HG03342 (cell line): ENCODE measurements around the gene HSD17B2.

Source experiments
- ATAC-seq: cut with Tn5 transposase; IDR thresholded peaks from one replicate; pipeline ENCODE4 v1.9.1; 2021; ENCODE audit warnings: mild to moderate bottlenecking, moderate library complexity; ENCODE audit not compliant: unreplicated experiment

HSD17B2 gene

GRCh38 chr16:82017911-82018568, 17.0 kb upstream of the HSD17B2 start:
- ATAC-seq: no peak

DNA sequence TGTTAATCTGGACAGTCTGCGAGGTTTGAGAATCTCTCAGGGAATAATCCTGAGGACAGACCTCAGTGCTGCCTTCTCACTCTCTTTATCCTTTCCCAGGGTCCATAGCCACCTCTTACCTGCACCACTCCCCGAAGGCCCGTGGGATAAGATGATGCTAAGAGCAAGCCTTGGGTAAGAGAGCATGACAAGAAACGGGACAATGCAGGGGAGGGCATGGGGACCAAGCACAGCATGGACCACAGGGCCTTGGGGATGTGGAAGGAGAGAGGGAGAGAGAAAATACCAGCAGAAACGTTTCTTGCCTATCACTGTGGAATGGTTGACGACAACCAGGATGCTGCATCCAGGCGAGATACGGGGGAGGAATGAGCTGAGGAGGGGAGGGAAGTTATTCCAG, 15.5 kb upstream of the HSD17B2 start:
- no peak for ATAC-seq

DNA sequence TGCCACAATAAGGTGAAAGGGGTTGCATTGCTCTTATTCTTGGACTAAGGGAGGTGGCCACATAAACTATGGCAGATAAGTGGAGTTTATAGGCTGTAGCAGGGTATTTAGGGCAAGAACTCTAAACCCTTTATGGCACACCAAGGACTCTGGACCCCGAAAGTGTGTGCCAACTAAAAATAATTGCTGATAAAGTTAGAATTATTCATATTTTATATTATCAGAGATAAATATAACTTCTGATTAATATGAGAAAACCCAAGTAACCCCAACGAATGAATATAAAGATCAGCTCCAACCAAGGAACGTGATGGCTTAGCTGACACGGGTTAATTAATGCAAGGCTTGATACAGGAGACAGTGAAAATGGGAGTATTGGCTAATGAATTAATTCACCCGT, 15.0 kb upstream of the HSD17B2 start:
- no peak for ATAC-seq

- ATAC-seq: no peak
These were observed 11.8 kb upstream of the HSD17B2 start for GRCh38 chr16:82023206-82023605.

- no peak for ATAC-seq
These were observed 10.7 kb upstream of the HSD17B2 start for GRCh38 chr16:82024316-82024715.

DNA sequence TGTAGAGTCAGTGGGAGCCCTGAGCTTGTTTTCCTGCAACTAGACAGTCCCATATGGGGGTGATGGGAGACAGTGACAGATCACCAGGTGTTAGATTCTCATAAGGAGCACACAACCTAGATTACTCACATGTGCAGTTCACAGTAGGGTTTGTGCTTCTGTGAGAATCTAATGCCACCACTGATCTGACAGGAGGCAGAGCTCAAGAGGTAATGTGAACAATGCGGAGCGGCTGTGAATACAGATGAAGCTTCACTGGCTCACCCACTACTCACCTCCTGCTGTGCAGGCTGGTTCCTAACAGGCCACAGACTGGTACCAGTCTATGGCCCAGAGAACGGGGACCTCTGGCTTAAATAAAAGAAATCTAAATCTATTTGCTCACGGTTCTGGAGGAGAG, 10.2 kb upstream of the HSD17B2 start:
- no peak for ATAC-seq

- no peak for ATAC-seq
These were observed 7.4 kb upstream of the HSD17B2 start for GRCh38 chr16:82027629-82028064.

DNA sequence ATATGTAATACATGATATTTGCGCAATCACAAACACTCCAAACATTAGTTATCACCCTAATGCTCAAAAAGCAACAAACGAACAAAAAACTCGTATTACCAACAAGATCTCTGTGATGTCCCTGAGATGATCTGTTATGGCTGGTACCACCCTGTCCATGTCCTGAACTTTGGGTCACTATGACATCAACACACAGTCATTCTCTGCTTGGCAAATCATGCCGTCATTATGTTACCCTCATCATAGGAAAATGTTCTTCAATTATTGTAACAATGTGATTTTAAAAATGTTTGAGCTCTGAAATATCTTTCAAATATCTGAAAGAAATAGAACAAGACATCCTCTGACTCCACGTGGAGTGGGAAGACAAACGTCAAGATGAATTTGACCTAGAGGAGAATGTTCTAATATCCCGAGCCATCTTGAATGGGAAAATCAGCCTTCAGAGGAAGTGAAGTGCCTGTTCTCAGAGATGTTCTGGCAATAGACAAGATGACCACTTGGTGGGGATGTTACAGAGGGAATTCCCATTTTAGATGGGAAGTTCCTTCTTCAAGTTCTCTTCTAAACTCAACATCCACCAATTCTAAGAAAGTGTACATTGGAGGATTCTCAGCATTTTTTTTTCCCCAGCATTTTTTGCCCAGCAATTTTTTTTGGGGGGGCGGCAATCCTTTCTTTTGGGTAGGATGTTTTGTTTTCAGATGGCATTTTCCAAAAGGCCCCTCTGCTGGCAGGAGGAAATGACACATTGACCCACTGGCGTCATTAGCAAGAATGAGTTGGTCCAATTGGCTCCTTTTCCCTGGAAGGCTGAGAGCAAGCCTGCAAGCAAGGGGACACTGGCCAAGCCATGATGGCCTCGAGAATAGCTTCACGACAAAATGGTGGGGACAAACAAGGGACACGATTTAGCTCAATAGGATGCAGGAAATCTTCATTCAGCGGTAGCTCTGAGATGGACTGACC, 3.7 kb upstream of the HSD17B2 start:
- ATAC-seq: no peak

DNA sequence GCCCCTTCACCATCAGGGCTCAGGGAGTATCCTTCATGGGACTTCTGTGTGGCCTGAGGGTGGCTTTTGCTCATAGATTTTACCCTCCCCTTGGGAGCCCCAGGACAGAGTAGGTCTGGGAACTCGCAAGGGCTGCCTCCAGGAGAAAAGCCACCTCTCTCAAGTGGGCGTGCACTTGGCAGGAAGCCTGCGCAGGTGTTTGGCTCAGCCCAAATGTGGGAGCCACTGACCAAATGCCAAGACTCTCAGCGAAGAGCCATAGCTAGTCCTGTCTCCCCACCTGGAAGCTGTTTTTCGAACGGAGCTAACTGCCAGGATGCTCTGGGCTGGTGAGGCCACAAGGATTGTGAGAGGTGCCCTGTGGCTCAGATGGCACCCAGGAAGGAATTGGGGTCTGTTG, 2.0 kb upstream of the HSD17B2 start:
- ATAC-seq: no peak

- ATAC-seq: no peak
These were observed 1.3 kb upstream of the HSD17B2 start for GRCh38 chr16:82033683-82034300.

GRCh38 chr16:82037251-82037650, 2.2 kb downstream of the HSD17B2 start:
- no peak for ATAC-seq

DNA sequence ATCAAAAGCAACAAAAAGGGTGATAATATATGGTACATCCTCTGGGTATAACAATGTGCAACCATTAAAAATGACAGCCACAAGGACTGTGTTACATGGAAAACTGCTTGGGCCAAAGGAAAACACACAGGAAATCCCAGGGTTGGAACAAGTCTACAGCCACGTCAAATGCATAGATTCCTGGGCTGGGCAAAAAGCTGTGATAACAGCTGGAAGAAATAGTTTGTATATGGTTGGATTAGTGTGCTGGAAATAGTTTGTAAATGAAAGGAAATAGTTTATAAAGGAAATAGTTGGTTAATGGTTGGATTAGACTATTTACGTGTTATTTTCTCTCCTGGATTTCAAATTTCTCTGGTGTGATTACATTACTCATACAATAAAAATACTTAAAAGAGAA, 2.6 kb downstream of the HSD17B2 start:
- no peak for ATAC-seq

DNA sequence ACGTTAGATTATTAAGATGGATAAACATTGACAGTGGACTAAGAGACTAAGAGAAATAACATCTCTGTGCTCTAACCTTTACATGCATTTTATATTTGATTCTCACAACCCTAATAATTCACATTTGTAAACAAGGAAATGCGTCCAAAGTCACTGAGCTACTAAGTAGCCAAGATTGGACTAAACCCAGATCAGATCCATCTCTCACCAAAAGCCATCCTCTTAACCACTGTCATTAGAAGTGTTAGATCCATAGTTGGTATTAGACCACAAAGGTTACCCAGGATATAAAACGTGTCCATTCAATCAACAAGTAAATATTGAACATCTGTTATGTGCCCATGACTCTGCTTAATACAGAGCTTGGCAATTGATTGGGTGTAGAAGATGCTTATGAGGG, 5.2 kb downstream of the HSD17B2 start:
- ATAC-seq: no peak

GRCh38 chr16:82041542-82041941, 6.5 kb downstream of the HSD17B2 start:
- ATAC-seq: no peak

DNA sequence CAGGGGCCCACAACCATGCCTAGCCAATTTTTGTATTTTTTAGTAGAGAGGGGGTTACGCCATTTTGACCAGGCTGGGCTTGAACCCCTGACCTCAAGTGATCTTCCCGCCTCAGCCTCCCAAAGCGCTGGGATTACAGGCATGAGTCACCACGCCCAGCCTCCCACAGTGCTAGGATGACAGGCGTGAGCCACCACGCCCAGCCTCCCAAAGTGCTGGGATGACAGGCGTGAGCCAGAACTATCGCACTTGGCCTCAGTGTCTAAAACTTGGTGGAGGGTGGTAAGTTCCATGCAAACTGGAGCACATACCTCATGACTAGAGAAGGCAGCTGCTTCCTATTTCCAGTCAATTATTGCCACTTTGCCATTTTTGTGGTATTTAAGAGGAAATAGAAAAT, 7.1 kb downstream of the HSD17B2 start:
- no peak for ATAC-seq

GRCh38 chr16:82042846-82043245, 7.8 kb downstream of the HSD17B2 start:
- no peak for ATAC-seq

- ATAC-seq: no peak
These were observed 8.9 kb downstream of the HSD17B2 start for GRCh38 chr16:82043680-82044584.

GRCh38 chr16:82044585-82044911, 9.5 kb downstream of the HSD17B2 start:
- no peak for ATAC-seq

DNA sequence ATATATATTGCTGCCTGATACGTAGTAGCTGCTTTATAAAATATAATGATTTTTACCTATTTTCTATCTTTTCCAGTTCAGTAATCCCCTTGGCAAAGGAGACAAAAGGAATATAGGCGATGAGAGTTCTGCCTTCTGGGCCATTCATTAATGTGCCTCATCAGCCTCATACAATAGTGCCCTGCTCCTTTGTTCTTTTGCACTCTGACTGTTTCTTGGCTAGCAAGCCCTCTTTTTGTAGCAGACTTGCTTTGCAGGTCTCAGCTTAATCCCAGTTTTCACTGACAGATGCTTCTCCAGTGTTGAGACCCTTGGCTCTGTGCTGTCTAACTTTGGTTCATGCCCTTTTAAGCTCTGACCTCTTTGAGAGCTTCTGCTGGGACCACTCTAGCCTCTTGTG, 10.4 kb downstream of the HSD17B2 start:
- no peak for ATAC-seq

DNA sequence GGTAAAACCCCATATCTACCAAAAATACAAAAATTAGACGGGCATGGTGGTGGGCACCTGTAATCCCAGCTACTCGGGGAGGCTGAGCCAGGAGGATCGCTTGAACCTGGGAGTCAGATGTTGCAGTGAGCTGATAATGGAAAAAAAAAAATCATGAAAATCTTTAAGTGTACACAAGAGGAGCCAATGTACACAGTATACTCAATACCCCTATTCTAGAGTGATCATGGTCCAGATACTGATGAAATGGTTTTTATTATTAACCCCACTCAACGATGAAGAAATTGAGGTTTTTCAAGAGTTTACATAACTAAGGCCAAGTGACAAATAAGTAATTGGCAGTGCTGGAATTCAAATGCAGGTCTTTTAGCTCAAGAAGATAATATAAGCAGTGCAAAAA, 11.5 kb downstream of the HSD17B2 start:
- ATAC-seq: no peak

DNA sequence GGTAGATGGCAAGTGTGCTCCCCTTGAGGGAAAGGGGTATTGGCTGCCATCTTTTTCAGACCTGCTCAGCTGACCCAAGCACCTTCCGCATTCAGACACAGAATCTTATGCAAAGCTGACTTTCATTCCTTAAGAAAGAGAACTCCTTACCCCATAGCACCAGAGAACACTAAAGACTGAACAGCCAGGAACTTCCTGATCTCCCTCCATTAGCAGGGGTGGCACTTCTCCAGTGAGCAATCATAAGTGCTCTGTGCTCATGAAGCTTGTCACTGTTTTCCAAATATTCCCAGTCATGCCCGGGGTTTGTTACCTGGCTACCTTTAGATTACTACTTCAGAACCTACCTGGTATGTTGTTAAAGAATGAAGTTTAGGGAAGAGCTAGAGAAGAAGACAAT, 11.9 kb downstream of the HSD17B2 start:
- ATAC-seq: no peak
